ENCODE results near the gene TMEM95.

Gene TMEM95

GRCh38 chr17:7326186-7326585 lies 28.8 kb upstream of the TMEM95 start:
- TF ChIP-seq CEBPB (IDR thresholded peaks at IDR 0.05): no peak
- no peak for TF ChIP-seq TCF12 (IDR thresholded peaks at IDR 0.05; ENCODE audit: low read depth)
- TF ChIP-seq TEAD4 (IDR thresholded peaks at IDR 0.05): no peak
- no peak for TF ChIP-seq FOXM1 (IDR thresholded peaks at IDR 0.05; ENCODE audit: borderline replicate concordance, low read depth)
- TF ChIP-seq NFIC (IDR thresholded peaks at IDR 0.05): no peak
- no peak for TF ChIP-seq USF1 (IDR thresholded peaks at IDR 0.05)
- TF ChIP-seq REST (IDR thresholded peaks at IDR 0.05; ENCODE audit: low read depth): no peak
- TF ChIP-seq RAD21 (IDR thresholded peaks at IDR 0.05; ENCODE audit: low read depth): no peak
- no peak for TF ChIP-seq ZBTB7A (IDR thresholded peaks at IDR 0.05; ENCODE audit: low read depth)
- TF ChIP-seq EP300 (IDR thresholded peaks at IDR 0.05; ENCODE audit: borderline replicate concordance): no peak
- no peak for TF ChIP-seq TAF1 (IDR thresholded peaks at IDR 0.05; ENCODE audit: low read depth)
- TF ChIP-seq EGR1 (IDR thresholded peaks at IDR 0.05): no peak
- no peak for TF ChIP-seq CREB1 (IDR thresholded peaks at IDR 0.05; ENCODE audit: low read depth)
- no peak for TF ChIP-seq MAX (IDR thresholded peaks at IDR 0.05)
- no peak for TF ChIP-seq YY1 (IDR thresholded peaks at IDR 0.05; ENCODE audit: low read depth)

- TF ChIP-seq CREB1 (IDR thresholded peaks at IDR 0.05; ENCODE audit: low read depth) (no peak), ZBTB7A (IDR thresholded peaks at IDR 0.05; ENCODE audit: low read depth) (no peak), TCF12 (IDR thresholded peaks at IDR 0.05; ENCODE audit: low read depth) (no peak), EP300 (IDR thresholded peaks at IDR 0.05; ENCODE audit: borderline replicate concordance) (no peak), NFIC (IDR thresholded peaks at IDR 0.05) (no peak), MAX (IDR thresholded peaks at IDR 0.05) (no peak), FOXM1 (IDR thresholded peaks at IDR 0.05; ENCODE audit: borderline replicate concordance, low read depth) (no peak), TEAD4 (IDR thresholded peaks at IDR 0.05) (no peak), CEBPB (IDR thresholded peaks at IDR 0.05) (no peak), YY1 (IDR thresholded peaks at IDR 0.05; ENCODE audit: low read depth) (no peak), USF1 (IDR thresholded peaks at IDR 0.05) (no peak), RAD21 (IDR thresholded peaks at IDR 0.05; ENCODE audit: low read depth) (no peak), TAF1 (IDR thresholded peaks at IDR 0.05; ENCODE audit: low read depth) (no peak)
Observed at GRCh38 chr17:7327056-7327455, 27.9 kb upstream of the TMEM95 start.

- TF ChIP-seq CREB1 (IDR thresholded peaks at IDR 0.05; ENCODE audit: low read depth) (no peak), ZBTB7A (IDR thresholded peaks at IDR 0.05; ENCODE audit: low read depth) (no peak), MAX (IDR thresholded peaks at IDR 0.05) (no peak), EP300 (IDR thresholded peaks at IDR 0.05; ENCODE audit: borderline replicate concordance) (no peak), YY1 (IDR thresholded peaks at IDR 0.05; ENCODE audit: low read depth) (no peak), CEBPB (IDR thresholded peaks at IDR 0.05) (no peak)
Observed at GRCh38 chr17:7327501-7327900, 27.5 kb upstream of the TMEM95 start.

- TF ChIP-seq EP300 (IDR thresholded peaks at IDR 0.05; ENCODE audit: borderline replicate concordance) (no peak), USF1 (IDR thresholded peaks at IDR 0.05) (no peak), TCF12 (IDR thresholded peaks at IDR 0.05; ENCODE audit: low read depth) (no peak), CEBPB (IDR thresholded peaks at IDR 0.05) (no peak), NFIC (IDR thresholded peaks at IDR 0.05) (no peak), TEAD4 (IDR thresholded peaks at IDR 0.05) (no peak), RAD21 (IDR thresholded peaks at IDR 0.05; ENCODE audit: low read depth) (no peak)
Observed at GRCh38 chr17:7328009-7328408, 26.9 kb upstream of the TMEM95 start.

- TF ChIP-seq TAF1 (IDR thresholded peaks at IDR 0.05; ENCODE audit: low read depth) (peak; percentile 65; the same call in 1 of the 2 replicates), NFIC (IDR thresholded peaks at IDR 0.05) (peak; percentile 20; the same call in 1 of the 2 replicates), RAD21 (IDR thresholded peaks at IDR 0.05; ENCODE audit: low read depth) (no peak), CEBPB (IDR thresholded peaks at IDR 0.05) (no peak), YY1 (IDR thresholded peaks at IDR 0.05; ENCODE audit: low read depth) (peak; percentile 81), FOXM1 (IDR thresholded peaks at IDR 0.05; ENCODE audit: borderline replicate concordance, low read depth) (no peak), EGR1 (IDR thresholded peaks at IDR 0.05) (no peak; the same call in 1 of the 2 replicates), CREB1 (IDR thresholded peaks at IDR 0.05; ENCODE audit: low read depth) (no peak), TEAD4 (IDR thresholded peaks at IDR 0.05) (no peak), ZBTB7A (IDR thresholded peaks at IDR 0.05; ENCODE audit: low read depth) (no peak), USF1 (IDR thresholded peaks at IDR 0.05) (no peak), TCF12 (IDR thresholded peaks at IDR 0.05; ENCODE audit: low read depth) (no peak; the same call in 1 of the 2 replicates)
Observed at GRCh38 chr17:7328840-7329373, 26.0 kb upstream of the TMEM95 start, which contains the start of gene NEURL4. Gene NEURL4, minus strand, starts transcription at chr17:7329335. Its CDS starts 23 bp downstream, at chr17:7329312.

- TF ChIP-seq NFIC (IDR thresholded peaks at IDR 0.05) (no peak), MAX (IDR thresholded peaks at IDR 0.05) (peak; percentile 44), FOXM1 (IDR thresholded peaks at IDR 0.05; ENCODE audit: borderline replicate concordance, low read depth) (no peak), TCF12 (IDR thresholded peaks at IDR 0.05; ENCODE audit: low read depth) (0 out of 2 replicates have a peak, but pooled peaks have one; percentile 10), CREB1 (IDR thresholded peaks at IDR 0.05; ENCODE audit: low read depth) (peak; percentile 59), EGR1 (IDR thresholded peaks at IDR 0.05) (0 out of 2 replicates have a peak, but pooled peaks have one; percentile 19), TAF1 (IDR thresholded peaks at IDR 0.05; ENCODE audit: low read depth) (peak; percentile 5; the same call in 1 of the 2 replicates), CEBPB (IDR thresholded peaks at IDR 0.05) (no peak), EP300 (IDR thresholded peaks at IDR 0.05; ENCODE audit: borderline replicate concordance) (peak; percentile 49)
Observed at GRCh38 chr17:7329374-7329996, 25.5 kb upstream of the TMEM95 start.
